ENCODE measurements around the gene TOR2A.

The TOR2A gene

GRCh38 chr9:127776195-127776923 lies 41.3 kb upstream of the TOR2A start:
- Histone ChIP-seq H3K36me3 (ENCODE audit: control insufficient read depth, insufficient read depth, low read length) (no peaks in the 10 kb centered on the region), H3K27me3 (ENCODE audit: control insufficient read depth, insufficient read depth, low read length) (no peaks in the 10 kb centered on the region), H3K4me3 (ENCODE audit: low read depth, low read length) (no peak overlapping the region), H3K27ac (ENCODE audit: low read depth, low read length) (no peak overlapping the region), H3K9me3 (ENCODE audit: control insufficient read depth, insufficient read depth, low read depth, low read length) (no peaks in the 10 kb centered on the region), H3K9ac (ENCODE audit: low read length) (no peak overlapping the region), H3K4me1 (ENCODE audit: control insufficient read depth, insufficient read depth, low read length) (peaks cover 34% of the 10 kb centered on the region)

GRCh38 chr9:127773981-127774380 lies 38.9 kb upstream of the TOR2A start:
- Histone ChIP-seq H3K27ac (ENCODE audit: low read depth, low read length) (no peak overlapping the region), H3K9me3 (ENCODE audit: control insufficient read depth, insufficient read depth, low read depth, low read length) (no peaks in the 10 kb centered on the region), H3K36me3 (ENCODE audit: control insufficient read depth, insufficient read depth, low read length) (no peaks in the 10 kb centered on the region), H3K27me3 (ENCODE audit: control insufficient read depth, insufficient read depth, low read length) (no peaks in the 10 kb centered on the region), H3K4me3 (ENCODE audit: low read depth, low read length) (no peak overlapping the region), H3K4me1 (ENCODE audit: control insufficient read depth, insufficient read depth, low read length) (peaks cover 36% of the 10 kb centered on the region), H3K9ac (ENCODE audit: low read length) (no peak overlapping the region)

GRCh38 chr9:127773272-127773671 lies 38.2 kb upstream of the TOR2A start:
- peaks cover 32% of the 10 kb centered on the region for H3K4me1 ChIP-seq (ENCODE audit: control insufficient read depth, insufficient read depth, low read length)
- H3K9me3 ChIP-seq (ENCODE audit: control insufficient read depth, insufficient read depth, low read depth, low read length): no peaks in the 10 kb centered on the region
- H3K27ac ChIP-seq (ENCODE audit: low read depth, low read length): no peak overlapping the region
- H3K9ac ChIP-seq (ENCODE audit: low read length): no peak overlapping the region
- H3K4me3 ChIP-seq (ENCODE audit: low read depth, low read length): no peak overlapping the region
- no peaks in the 10 kb centered on the region for H3K27me3 ChIP-seq (ENCODE audit: control insufficient read depth, insufficient read depth, low read length)
- no peaks in the 10 kb centered on the region for H3K36me3 ChIP-seq (ENCODE audit: control insufficient read depth, insufficient read depth, low read length)

- Histone ChIP-seq H3K9me3 (ENCODE audit: control insufficient read depth, insufficient read depth, low read depth, low read length) (no peaks in the 10 kb centered on the region), H3K4me1 (ENCODE audit: control insufficient read depth, insufficient read depth, low read length) (peaks cover 38% of the 10 kb centered on the region), H3K27me3 (ENCODE audit: control insufficient read depth, insufficient read depth, low read length) (no peaks in the 10 kb centered on the region), H3K36me3 (ENCODE audit: control insufficient read depth, insufficient read depth, low read length) (no peaks in the 10 kb centered on the region), H3K27ac (ENCODE audit: low read depth, low read length) (no peak overlapping the region), H3K4me3 (ENCODE audit: low read depth, low read length) (no peak overlapping the region), H3K9ac (ENCODE audit: low read length) (no peak overlapping the region)
Observed at GRCh38 chr9:127772603-127773002, 37.5 kb upstream of the TOR2A start.

GRCh38 chr9:127771570-127772189 lies 36.6 kb upstream of the TOR2A start:
- Histone ChIP-seq H3K36me3 (ENCODE audit: control insufficient read depth, insufficient read depth, low read length) (no peaks in the 10 kb centered on the region), H3K9me3 (ENCODE audit: control insufficient read depth, insufficient read depth, low read depth, low read length) (no peaks in the 10 kb centered on the region), H3K27ac (ENCODE audit: low read depth, low read length) (no peak overlapping the region), H3K27me3 (ENCODE audit: control insufficient read depth, insufficient read depth, low read length) (no peaks in the 10 kb centered on the region), H3K4me3 (ENCODE audit: low read depth, low read length) (peak overlapping the region; percentile 72), H3K4me1 (ENCODE audit: control insufficient read depth, insufficient read depth, low read length) (peaks cover 37% of the 10 kb centered on the region), H3K9ac (ENCODE audit: low read length) (no peak overlapping the region)

- H3K27me3 ChIP-seq (ENCODE audit: control insufficient read depth, insufficient read depth, low read length): no peaks in the 10 kb centered on the region
- peaks cover 31% of the 10 kb centered on the region for H3K4me1 ChIP-seq (ENCODE audit: control insufficient read depth, insufficient read depth, low read length)
- H3K27ac ChIP-seq (ENCODE audit: low read depth, low read length): no peak overlapping the region
- H3K9me3 ChIP-seq (ENCODE audit: control insufficient read depth, insufficient read depth, low read depth, low read length): no peaks in the 10 kb centered on the region
- no peak overlapping the region for H3K9ac ChIP-seq (ENCODE audit: low read length)
- peak overlapping the region; percentile 72 for H3K4me3 ChIP-seq (ENCODE audit: low read depth, low read length)
- H3K36me3 ChIP-seq (ENCODE audit: control insufficient read depth, insufficient read depth, low read length): no peaks in the 10 kb centered on the region
Observed at GRCh38 chr9:127770905-127771569, 35.9 kb upstream of the TOR2A start.

- Histone ChIP-seq H3K27ac (ENCODE audit: low read depth, low read length) (no peak overlapping the region), H3K4me3 (ENCODE audit: low read depth, low read length) (peak overlapping the region; percentile 72), H3K36me3 (ENCODE audit: control insufficient read depth, insufficient read depth, low read length) (no peaks in the 10 kb centered on the region), H3K4me1 (ENCODE audit: control insufficient read depth, insufficient read depth, low read length) (peaks cover 30% of the 10 kb centered on the region), H3K9me3 (ENCODE audit: control insufficient read depth, insufficient read depth, low read depth, low read length) (no peaks in the 10 kb centered on the region), H3K9ac (ENCODE audit: low read length) (no peak overlapping the region), H3K27me3 (ENCODE audit: control insufficient read depth, insufficient read depth, low read length) (no peaks in the 10 kb centered on the region)
Observed at GRCh38 chr9:127770583-127770904, 35.5 kb upstream of the TOR2A start.

GRCh38 chr9:127769929-127770582 lies 35.0 kb upstream of the TOR2A start:
- no peaks in the 10 kb centered on the region for H3K36me3 ChIP-seq (ENCODE audit: control insufficient read depth, insufficient read depth, low read length)
- no peaks in the 10 kb centered on the region for H3K9me3 ChIP-seq (ENCODE audit: control insufficient read depth, insufficient read depth, low read depth, low read length)
- H3K27me3 ChIP-seq (ENCODE audit: control insufficient read depth, insufficient read depth, low read length): no peaks in the 10 kb centered on the region
- H3K9ac ChIP-seq (ENCODE audit: low read length): no peak overlapping the region
- H3K4me3 ChIP-seq (ENCODE audit: low read depth, low read length): no peak overlapping the region
- peaks cover 30% of the 10 kb centered on the region for H3K4me1 ChIP-seq (ENCODE audit: control insufficient read depth, insufficient read depth, low read length)
- H3K27ac ChIP-seq (ENCODE audit: low read depth, low read length): no peak overlapping the region

GRCh38 chr9:127769101-127769500 lies 34.0 kb upstream of the TOR2A start:
- Histone ChIP-seq H3K9me3 (ENCODE audit: control insufficient read depth, insufficient read depth, low read depth, low read length) (no peaks in the 10 kb centered on the region), H3K27ac (ENCODE audit: low read depth, low read length) (no peak overlapping the region), H3K4me3 (ENCODE audit: low read depth, low read length) (no peak overlapping the region), H3K9ac (ENCODE audit: low read length) (no peak overlapping the region), H3K27me3 (ENCODE audit: control insufficient read depth, insufficient read depth, low read length) (no peaks in the 10 kb centered on the region), H3K36me3 (ENCODE audit: control insufficient read depth, insufficient read depth, low read length) (no peaks in the 10 kb centered on the region), H3K4me1 (ENCODE audit: control insufficient read depth, insufficient read depth, low read length) (peaks cover 32% of the 10 kb centered on the region)

GRCh38 chr9:127768698-127769097 lies 33.6 kb upstream of the TOR2A start:
- no peak overlapping the region for H3K9ac ChIP-seq (ENCODE audit: low read length)
- H3K4me1 ChIP-seq (ENCODE audit: control insufficient read depth, insufficient read depth, low read length): peaks cover 36% of the 10 kb centered on the region
- H3K36me3 ChIP-seq (ENCODE audit: control insufficient read depth, insufficient read depth, low read length): no peaks in the 10 kb centered on the region

GRCh38 chr9:127767909-127768331 lies 32.8 kb upstream of the TOR2A start:
- Histone ChIP-seq H3K4me3 (ENCODE audit: low read depth, low read length) (no peak overlapping the region), H3K9ac (ENCODE audit: low read length) (peak overlapping the region; percentile 57), H3K36me3 (ENCODE audit: control insufficient read depth, insufficient read depth, low read length) (no peaks in the 10 kb centered on the region), H3K9me3 (ENCODE audit: control insufficient read depth, insufficient read depth, low read depth, low read length) (no peaks in the 10 kb centered on the region), H3K27ac (ENCODE audit: low read depth, low read length) (peak overlapping the region; percentile 56; the same call in 1 of the 2 replicates), H3K4me1 (ENCODE audit: control insufficient read depth, insufficient read depth, low read length) (peaks cover 39% of the 10 kb centered on the region), H3K27me3 (ENCODE audit: control insufficient read depth, insufficient read depth, low read length) (no peaks in the 10 kb centered on the region)

More at GRCh38 chr9:127768698-127769097, 33.6 kb upstream of the TOR2A start:
- no peak overlapping the region for H3K4me3 ChIP-seq (ENCODE audit: low read depth, low read length)
- no peaks in the 10 kb centered on the region for H3K9me3 ChIP-seq (ENCODE audit: control insufficient read depth, insufficient read depth, low read depth, low read length)
- no peaks in the 10 kb centered on the region for H3K27me3 ChIP-seq (ENCODE audit: control insufficient read depth, insufficient read depth, low read length)
- H3K27ac ChIP-seq (ENCODE audit: low read depth, low read length): peak overlapping the region; percentile 56; the same call in 1 of the 2 replicates
